ENCODE measurements around the gene EMSY. TPM values are rescaled to one million over a fixed set of nuclear protein-coding genes. Genes with fewer than 3 reads are reported as not detected.

Gene EMSY
- total and polyA plus RNA-seq, 7 experiments from 2014 or later = 25.9 to 49.0 (median 35.7) TPM

- Histone ChIP-seq H3K36me3 (ENCODE audit: control insufficient read depth in 2 of 3, insufficient read depth in 3 of 3, low read length in 3 of 3) (peaks cover 0 to 31% (median 8%) of the 10 kb centered on the region in 3 experiments), H3K4me1 (ENCODE audit: control insufficient read depth in 2 of 2, insufficient read depth in 2 of 2, low read length in 2 of 2) (peaks cover 0 to 22% of the 10 kb centered on the region in 2 donors), H3K9me3 (ENCODE audit: control insufficient read depth in 2 of 3, low read length in 3 of 3) (no peaks in the 10 kb centered on the region), H3K27me3 (ENCODE audit: control insufficient read depth in 2 of 2, insufficient read depth in 2 of 2, low read length in 2 of 2) (no peaks in the 10 kb centered on the region), H3K4me3 (ENCODE audit: low read length) (no peak overlapping the region), H3K27ac (ENCODE audit: low read depth, low read length) (no peak overlapping the region)
- H3K9me3 Mint-ChIP-seq = no peaks in the 10 kb centered on the region
- peaks cover 8 to 52% (median 32%) of the 10 kb centered on the region in 5 donors for H3K36me3 Mint-ChIP-seq
- no peak overlapping the region for H3K27ac Mint-ChIP-seq
- H3K4me3 Mint-ChIP-seq = no peak overlapping the region
- H3K4me1 Mint-ChIP-seq = peaks cover 1 to 15% (median 9%) of the 10 kb centered on the region in 7 donors
- no peak for ATAC-seq
- POLR2A ChIA-PET = no interaction called here
- CTCF ChIA-PET = no interaction called here
- no peaks in the 10 kb centered on the region for H3K27me3 Mint-ChIP-seq
- intact Hi-C loops (cut with micrococcal nuclease) = no loop called here
- DNase-seq = no peak
These were observed 49.1 kb downstream of the EMSY start for GRCh38 chr11:76493626-76494539.

GRCh38 chr11:76495019-76495418 is 50.2 kb downstream of the EMSY start:
- Histone ChIP-seq H3K4me3 (ENCODE audit: low read length) (no peak overlapping the region), H3K27me3 (ENCODE audit: control insufficient read depth in 2 of 2, insufficient read depth in 2 of 2, low read length in 2 of 2) (no peaks in the 10 kb centered on the region), H3K4me1 (ENCODE audit: control insufficient read depth in 2 of 2, insufficient read depth in 2 of 2, low read length in 2 of 2) (peaks cover 0 to 22% of the 10 kb centered on the region in 2 donors), H3K9me3 (ENCODE audit: control insufficient read depth in 2 of 3, low read length in 3 of 3) (no peaks in the 10 kb centered on the region), H3K27ac (ENCODE audit: low read depth, low read length) (no peak overlapping the region), H3K36me3 (ENCODE audit: control insufficient read depth in 2 of 3, insufficient read depth in 3 of 3, low read length in 3 of 3) (peaks cover 0 to 31% (median 8%) of the 10 kb centered on the region in 3 experiments)
- Mint-ChIP-seq H3K4me1 (peaks cover 0 to 11% (median 5%) of the 10 kb centered on the region in 7 donors), H3K27me3 (no peaks in the 10 kb centered on the region), H3K9me3 (peaks cover 0 to under 1% (median 0%) of the 10 kb centered on the region in 11 donors), H3K4me3 (no peak overlapping the region), H3K27ac (peak overlapping the region in 1 of 9 donors; percentile 60), H3K36me3 (peaks cover 13 to 58% (median 39%) of the 10 kb centered on the region in 5 donors)
- intact Hi-C loops (cut with micrococcal nuclease) = no loop called here
- ChIA-PET CTCF (interaction anchor here (0.7 kb wide), 1 partner anchor 15 kb away, joined by 5 read pairs; no protein-coding TSS in a partner anchor), POLR2A (no interaction called here)
- DNase-seq (no peak), ATAC-seq (peak; percentile 29)

GRCh38 chr11:76496174-76496573 is 51.4 kb downstream of the EMSY start:
- no peaks in the 10 kb centered on the region for H3K9me3 ChIP-seq (ENCODE audit: control insufficient read depth in 2 of 3, low read length in 3 of 3)
- peaks cover 0 to 11% (median 5%) of the 10 kb centered on the region in 11 donors for H3K9me3 Mint-ChIP-seq
- no peak overlapping the region for H3K4me3 Mint-ChIP-seq
- no peaks in the 10 kb centered on the region for H3K27me3 ChIP-seq (ENCODE audit: control insufficient read depth in 2 of 2, insufficient read depth in 2 of 2, low read length in 2 of 2)
- peaks cover 0 to 11% (median 5%) of the 10 kb centered on the region in 7 donors for H3K4me1 Mint-ChIP-seq
- H3K27ac Mint-ChIP-seq = peak overlapping the region in 3 of 9 donors; percentile 4 to 31 (median 23)
- H3K36me3 Mint-ChIP-seq = peaks cover 16 to 66% (median 45%) of the 10 kb centered on the region in 5 donors
- ATAC-seq = no peak
- H3K27me3 Mint-ChIP-seq = no peaks in the 10 kb centered on the region
- ChIA-PET CTCF (no interaction called here), POLR2A (no interaction called here)
- peaks cover 0 to 22% of the 10 kb centered on the region in 2 donors for H3K4me1 ChIP-seq (ENCODE audit: control insufficient read depth in 2 of 2, insufficient read depth in 2 of 2, low read length in 2 of 2)
- intact Hi-C loops (cut with micrococcal nuclease) = no loop called here
- DNase-seq = no peak
- no peak overlapping the region for H3K4me3 ChIP-seq (ENCODE audit: low read length)
- H3K36me3 ChIP-seq (ENCODE audit: control insufficient read depth in 2 of 3, insufficient read depth in 3 of 3, low read length in 3 of 3) = peaks cover 7 to 39% (median 16%) of the 10 kb centered on the region in 3 experiments
- H3K27ac ChIP-seq (ENCODE audit: low read depth, low read length) = no peak overlapping the region

- H3K4me3 Mint-ChIP-seq = no peak overlapping the region
- no peak overlapping the region for H3K4me3 ChIP-seq (ENCODE audit: low read length)
- H3K4me1 Mint-ChIP-seq = peaks cover 0 to 11% (median 3%) of the 10 kb centered on the region in 7 donors
- ATAC-seq = no peak
- H3K27ac ChIP-seq (ENCODE audit: low read depth, low read length) = no peak overlapping the region
- DNase-seq = no peak
- H3K36me3 Mint-ChIP-seq = peaks cover 15 to 65% (median 55%) of the 10 kb centered on the region in 5 donors
- H3K27ac Mint-ChIP-seq = peak overlapping the region in 1 of 9 donors; percentile 66
- POLR2A ChIA-PET = no interaction called here
- CTCF ChIA-PET = no interaction called here
- H3K4me1 ChIP-seq (ENCODE audit: control insufficient read depth in 2 of 2, insufficient read depth in 2 of 2, low read length in 2 of 2) = no peaks in the 10 kb centered on the region
- intact Hi-C loops (cut with micrococcal nuclease) = no loop called here
- H3K9me3 Mint-ChIP-seq = peaks cover 3 to 20% (median 10%) of the 10 kb centered on the region in 11 donors
- H3K27me3 ChIP-seq (ENCODE audit: control insufficient read depth in 2 of 2, insufficient read depth in 2 of 2, low read length in 2 of 2) = no peaks in the 10 kb centered on the region
- H3K9me3 ChIP-seq (ENCODE audit: control insufficient read depth in 2 of 3, low read length in 3 of 3) = no peaks in the 10 kb centered on the region
- no peaks in the 10 kb centered on the region for H3K27me3 Mint-ChIP-seq
- H3K36me3 ChIP-seq (ENCODE audit: control insufficient read depth in 2 of 3, insufficient read depth in 3 of 3, low read length in 3 of 3) = peaks cover 7 to 14% (median 9%) of the 10 kb centered on the region in 3 experiments
These were observed 56.8 kb downstream of the EMSY start for GRCh38 chr11:76501526-76502202.

- ATAC-seq = no peak
These were observed 62.0 kb downstream of the EMSY start for GRCh38 chr11:76506833-76507232.

GRCh38 chr11:76510060-76511047 is 65.5 kb downstream of the EMSY start:
- no peak for ATAC-seq
- Mint-ChIP-seq H3K4me1 (peaks cover 0 to 7% (median 0%) of the 10 kb centered on the region in 7 donors), H3K9me3 (no peaks in the 10 kb centered on the region), H3K27me3 (no peaks in the 10 kb centered on the region), H3K36me3 (peaks cover 0 to 35% (median 8%) of the 10 kb centered on the region in 5 donors), H3K4me3 (no peak overlapping the region), H3K27ac (no peak overlapping the region)
- CTCF ChIA-PET = interaction anchor here (0.5 kb wide), 1 partner anchor 1022 kb away, joined by 4 read pairs; no protein-coding TSS in a partner anchor
- no peaks in the 10 kb centered on the region for H3K9me3 ChIP-seq (ENCODE audit: control insufficient read depth in 2 of 3, low read length in 3 of 3)
- no peak overlapping the region for H3K27ac ChIP-seq (ENCODE audit: low read depth, low read length)
- H3K36me3 ChIP-seq (ENCODE audit: control insufficient read depth in 2 of 3, insufficient read depth in 3 of 3, low read length in 3 of 3) = peaks cover 0 to 12% (median 9%) of the 10 kb centered on the region in 3 experiments
- H3K27me3 ChIP-seq (ENCODE audit: control insufficient read depth in 2 of 2, insufficient read depth in 2 of 2, low read length in 2 of 2) = no peaks in the 10 kb centered on the region
- intact Hi-C loops (cut with micrococcal nuclease) = loop anchor here in 1 of 2 donors (5.0 kb wide), 1 partner anchor 303 kb away; the partner anchor contains the start of gene WNT11
- no peak for DNase-seq
- no peak overlapping the region for H3K4me3 ChIP-seq (ENCODE audit: low read length)
- POLR2A ChIA-PET = no interaction called here
- H3K4me1 ChIP-seq (ENCODE audit: control insufficient read depth in 2 of 2, insufficient read depth in 2 of 2, low read length in 2 of 2) = no peaks in the 10 kb centered on the region

More at GRCh38 chr11:76506833-76507232, 62.0 kb downstream of the EMSY start:
- Mint-ChIP-seq H3K27me3 (no peaks in the 10 kb centered on the region), H3K4me1 (peaks cover 0 to 7% (median 0%) of the 10 kb centered on the region in 7 donors), H3K27ac (no peak overlapping the region), H3K36me3 (peaks cover 1 to 37% (median 17%) of the 10 kb centered on the region in 5 donors), H3K4me3 (no peak overlapping the region), H3K9me3 (peaks cover 0 to 2% (median 0%) of the 10 kb centered on the region in 11 donors)
- Histone ChIP-seq H3K27me3 (ENCODE audit: control insufficient read depth in 2 of 2, insufficient read depth in 2 of 2, low read length in 2 of 2) (no peaks in the 10 kb centered on the region), H3K36me3 (ENCODE audit: control insufficient read depth in 2 of 3, insufficient read depth in 3 of 3, low read length in 3 of 3) (peaks cover 0 to 6% (median 0%) of the 10 kb centered on the region in 3 experiments), H3K27ac (ENCODE audit: low read depth, low read length) (no peak overlapping the region), H3K4me1 (ENCODE audit: control insufficient read depth in 2 of 2, insufficient read depth in 2 of 2, low read length in 2 of 2) (no peaks in the 10 kb centered on the region), H3K4me3 (ENCODE audit: low read length) (no peak overlapping the region), H3K9me3 (ENCODE audit: control insufficient read depth in 2 of 3, low read length in 3 of 3) (no peaks in the 10 kb centered on the region)
- intact Hi-C loops (cut with micrococcal nuclease) = no loop called here
- CTCF ChIA-PET = no interaction called here
- POLR2A ChIA-PET = no interaction called here
- DNase-seq = no peak

Data from naive thymus-derived CD4-positive, alpha-beta T cell (primary cell).